Activated naive CD4-positive, alpha-beta T cell treated with anti-CD3 and anti-CD28 coated beads, Interleukin-2, amount 50 U/mL, for 72 hours (primary cell): ENCODE measurements around the gene THSD4. TPM values are rescaled to one million over a fixed set of nuclear protein-coding genes. Genes with fewer than 3 reads are reported as not detected.
A peak's percentile ranks its signal among the peaks of the same experiment; 100 is the strongest.

Experiments used
- ATAC-seq, 2 donors: fragments of 150-1000 bp; cut with Tn5 transposase; 2 replicates each; pipeline ENCODE4 v1.10.0; 2021; ENCODE audit warnings: mild to moderate bottlenecking in 2 of 2, moderate library complexity in 2 of 2
- DNase-seq, 2 donors: peaks; one replicate each; pipeline ENCODE4 v3.0.0; 2021 to 2022; ENCODE audit warnings: low spot score in 2 of 2
- H3K27ac Mint-ChIP-seq, 2 donors: one replicate each; pipeline ENCODE4 v1.8.0; 2022; ENCODE audit warnings: mild to moderate bottlenecking in 2 of 2, mixed read lengths in 2 of 2
- H3K36me3 Mint-ChIP-seq, 2 donors: one replicate each; pipeline ENCODE4 v1.8.0; 2022; ENCODE audit warnings: mixed read lengths in 2 of 2
- H3K9me3 Mint-ChIP-seq, 2 donors: one replicate each; pipeline ENCODE4 v1.8.0; 2022; ENCODE audit warnings: mixed read lengths in 2 of 2
- total RNA-seq, 2 donors: library from RNA; stranded (reverse); gene quantifications; one replicate each; pipeline ENCODE4 v1.2.3, GENCODE V29; 2022

THSD4 gene
- total RNA-seq, 2 donors from 2014 or later: not detected

DNA sequence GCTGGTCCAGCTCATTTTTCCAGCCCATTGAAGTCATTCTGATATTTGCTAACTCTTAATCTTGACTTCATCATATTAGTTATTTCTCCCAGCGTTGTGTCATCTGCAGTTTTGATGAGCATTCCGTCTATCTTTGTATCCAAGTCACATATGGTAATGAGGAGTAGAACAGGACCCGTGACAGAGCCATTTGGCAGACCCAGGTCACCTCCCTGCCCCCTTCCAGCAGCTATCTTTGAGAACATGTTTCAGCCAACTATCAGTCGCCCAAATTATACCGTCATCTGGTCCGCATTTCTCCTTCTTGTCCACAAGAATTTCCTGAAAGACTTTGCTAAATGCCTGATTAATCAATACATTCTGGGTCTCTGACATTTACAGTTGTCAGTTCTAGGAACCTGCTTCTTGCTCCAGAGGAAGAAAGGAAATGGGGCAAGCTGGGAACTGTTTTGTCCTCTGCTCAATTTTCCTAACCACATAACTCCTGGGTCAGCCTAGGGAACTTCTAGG is 347.9 kb downstream of the THSD4 start:
- Mint-ChIP-seq H3K36me3 (no peaks in the 10 kb centered on the region), H3K27ac (no peak overlapping the region), H3K9me3 (peaks cover 0 to 2% of the 10 kb centered on the region in 2 donors)
- no peak for DNase-seq
- no peak for ATAC-seq

DNA sequence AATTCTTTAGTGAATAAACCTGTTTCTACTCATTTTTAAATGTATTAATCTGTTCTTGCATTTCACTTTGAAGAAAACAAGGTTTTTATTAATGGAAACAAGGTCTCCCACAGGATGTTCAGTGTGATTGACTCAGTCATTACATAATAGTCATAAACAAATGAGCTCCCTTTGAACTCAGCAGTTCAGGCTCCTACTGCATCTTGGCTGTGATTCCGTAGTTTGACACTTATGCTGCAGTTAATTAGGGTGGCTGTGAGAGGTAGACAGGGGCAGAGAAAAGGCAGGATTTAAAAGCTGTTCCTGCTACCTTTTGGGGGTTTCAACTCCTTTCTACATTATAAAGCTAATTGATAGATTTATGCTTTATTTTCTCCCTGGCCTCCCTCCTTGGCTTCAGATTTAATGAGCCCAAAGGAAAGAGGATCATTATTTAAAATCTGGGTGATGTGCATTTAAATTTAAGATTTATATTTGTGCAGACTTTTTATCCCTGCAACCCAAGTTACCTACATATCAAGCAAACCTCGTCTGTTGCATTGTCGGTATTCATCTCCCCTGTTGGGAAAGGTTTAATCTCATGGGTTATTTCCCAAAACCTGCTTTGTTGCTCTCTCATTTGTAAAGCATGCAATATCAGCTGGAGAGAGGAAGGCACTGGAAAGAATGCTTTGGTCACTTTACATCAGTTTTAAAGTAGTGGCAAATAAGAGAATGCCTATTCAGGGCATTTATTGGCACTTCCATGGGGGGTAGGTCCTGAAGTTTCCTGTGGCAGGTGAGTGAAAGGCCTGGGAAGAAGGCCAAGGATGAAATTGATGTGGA is 350.1 kb downstream of the THSD4 start:
- Mint-ChIP-seq H3K9me3 (peaks cover 0 to 3% of the 10 kb centered on the region in 2 donors), H3K27ac (no peak overlapping the region), H3K36me3 (no peaks in the 10 kb centered on the region)
- DNase-seq (no peak), ATAC-seq (no peak)

- ATAC-seq: no peak
- peaks cover 0 to 3% of the 10 kb centered on the region in 2 donors for H3K9me3 Mint-ChIP-seq
- no peak overlapping the region for H3K27ac Mint-ChIP-seq
- no peaks in the 10 kb centered on the region for H3K36me3 Mint-ChIP-seq
- DNase-seq: no peak
These were observed 353.4 kb downstream of the THSD4 start for GRCh38 chr15:71468715-71469114.

DNA sequence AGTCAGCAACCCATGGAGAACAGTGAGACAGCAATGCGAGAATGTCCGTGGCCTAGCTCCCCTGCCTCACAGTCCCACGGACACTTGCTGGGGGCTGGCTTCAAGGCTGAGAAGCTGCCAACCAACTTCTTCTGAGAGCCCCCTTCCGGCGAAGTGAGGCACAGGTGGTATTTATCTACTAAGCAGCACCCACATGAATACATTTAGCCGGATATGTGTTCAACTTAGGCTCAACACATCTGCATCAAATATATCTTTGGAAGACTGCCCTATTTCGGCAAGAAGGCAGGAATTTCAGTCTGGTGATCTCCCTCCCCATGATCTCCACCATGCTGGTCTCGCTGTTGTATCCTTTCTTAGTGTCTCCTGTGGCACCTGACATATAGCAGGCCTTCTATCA is 354.1 kb downstream of the THSD4 start:
- DNase-seq: no peak
- no peak overlapping the region for H3K27ac Mint-ChIP-seq
- ATAC-seq: no peak
- H3K36me3 Mint-ChIP-seq: no peaks in the 10 kb centered on the region
- H3K9me3 Mint-ChIP-seq: peaks cover 0 to 3% of the 10 kb centered on the region in 2 donors

GRCh38 chr15:71471347-71471746 is 356.1 kb downstream of the THSD4 start:
- DNase-seq: no peak
- ATAC-seq: peak; percentile 47 to 82
- H3K9me3 Mint-ChIP-seq: peaks cover 0 to 3% of the 10 kb centered on the region in 2 donors
- no peaks in the 10 kb centered on the region for H3K36me3 Mint-ChIP-seq
- no peak overlapping the region for H3K27ac Mint-ChIP-seq

- peaks cover 0 to 3% of the 10 kb centered on the region in 2 donors for H3K9me3 Mint-ChIP-seq
- H3K36me3 Mint-ChIP-seq: no peaks in the 10 kb centered on the region
- DNase-seq (no peak), ATAC-seq (no peak)
- no peak overlapping the region for H3K27ac Mint-ChIP-seq
These were observed 357.3 kb downstream of the THSD4 start for GRCh38 chr15:71472566-71472965.

DNA sequence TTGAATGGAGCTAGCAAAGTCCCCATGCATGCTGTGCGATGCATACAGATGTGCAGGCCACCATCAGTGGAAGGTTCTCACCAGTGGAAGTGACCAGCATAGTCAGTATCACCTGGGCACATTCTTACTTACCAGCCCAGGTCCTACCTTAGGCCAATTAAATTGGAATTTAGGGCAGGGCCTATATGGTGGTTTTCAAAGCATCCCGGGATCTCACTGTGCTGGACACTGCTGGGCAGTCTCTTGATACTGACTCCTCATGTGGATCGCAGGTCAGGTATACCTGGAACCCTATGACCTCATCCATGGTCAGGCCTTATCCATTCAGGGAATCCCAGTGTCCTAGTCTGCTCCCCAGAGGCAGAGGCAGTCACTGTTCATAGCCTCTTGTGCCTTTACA is 358.5 kb downstream of the THSD4 start:
- DNase-seq: no peak
- no peaks in the 10 kb centered on the region for H3K36me3 Mint-ChIP-seq
- no peak for ATAC-seq
- H3K9me3 Mint-ChIP-seq: no peaks in the 10 kb centered on the region
- no peak overlapping the region for H3K27ac Mint-ChIP-seq

DNA sequence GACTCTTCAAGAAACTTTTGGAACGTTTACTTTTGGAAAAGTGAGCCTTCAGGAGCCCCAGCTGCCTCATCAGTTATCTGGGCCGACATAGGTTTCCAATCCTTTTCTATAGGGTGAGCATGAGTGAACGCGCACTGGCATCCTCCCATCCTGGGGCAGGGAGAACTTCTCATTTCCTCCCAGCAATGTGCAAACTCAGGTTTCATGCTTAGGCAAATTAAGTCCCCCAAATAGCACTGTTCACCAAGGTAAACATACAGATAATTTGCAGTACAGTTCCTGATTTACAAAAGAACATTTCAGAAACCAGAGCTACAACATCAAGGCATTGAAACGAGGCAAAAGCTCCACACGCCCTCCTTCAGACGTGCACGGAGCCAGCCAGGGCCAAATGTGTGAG is 361.6 kb downstream of the THSD4 start:
- Mint-ChIP-seq H3K27ac (no peak overlapping the region), H3K36me3 (no peaks in the 10 kb centered on the region), H3K9me3 (no peaks in the 10 kb centered on the region)
- DNase-seq: no peak
- no peak for ATAC-seq

- DNase-seq (no peak), ATAC-seq (no peak)
- Mint-ChIP-seq H3K27ac (no peak overlapping the region), H3K9me3 (no peaks in the 10 kb centered on the region), H3K36me3 (no peaks in the 10 kb centered on the region)
These were observed 365.3 kb downstream of the THSD4 start for GRCh38 chr15:71480556-71480955.

DNA sequence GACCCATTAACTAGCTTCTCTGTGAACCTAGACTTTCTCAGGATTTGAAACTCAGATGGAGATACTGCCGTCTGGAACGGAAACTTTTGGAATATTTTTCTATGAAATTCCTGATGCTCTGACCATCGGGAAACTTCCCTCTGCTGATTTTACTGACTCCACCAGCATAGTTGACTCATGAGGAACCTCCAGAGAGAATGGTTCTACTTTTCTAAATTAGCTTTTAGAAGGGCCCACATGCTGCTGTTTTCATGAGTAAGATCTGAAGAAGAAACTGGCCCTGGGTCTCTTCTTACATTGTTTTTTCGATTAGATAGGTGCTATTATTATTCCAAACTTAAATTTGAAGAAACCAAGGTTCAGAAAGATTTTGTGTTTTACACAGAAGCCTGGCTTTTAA is 368.8 kb downstream of the THSD4 start:
- H3K9me3 Mint-ChIP-seq: no peaks in the 10 kb centered on the region

DNA sequence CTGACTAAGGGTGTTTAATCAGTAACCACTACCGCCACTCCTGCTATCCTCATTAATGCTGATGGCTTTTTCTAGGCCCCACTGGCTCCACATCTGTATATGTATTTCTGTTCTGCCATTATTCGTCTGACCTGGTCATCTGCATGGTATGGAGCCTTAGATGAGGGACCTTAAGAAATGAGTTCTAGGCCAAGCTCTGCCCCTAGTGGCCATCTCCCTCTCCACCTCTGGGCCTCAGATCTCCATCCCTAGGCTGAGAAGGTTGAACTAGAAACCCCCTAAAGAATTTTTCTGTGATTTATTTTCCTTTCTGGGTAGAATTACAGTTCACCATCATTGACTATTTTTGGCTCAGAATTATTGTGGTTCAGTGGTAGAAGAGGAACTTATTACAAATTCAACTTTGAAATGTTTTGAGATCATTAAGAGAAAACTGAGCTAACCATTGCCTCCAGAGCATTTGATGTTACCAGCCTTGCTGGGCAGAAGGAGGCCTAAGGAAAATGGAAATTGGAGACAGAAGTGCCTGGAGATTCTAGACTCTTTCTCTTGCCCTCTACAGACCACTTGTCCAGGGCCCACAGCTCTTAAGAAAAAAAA is 369.9 kb downstream of the THSD4 start:
- DNase-seq (no peak), ATAC-seq (no peak)
- Mint-ChIP-seq H3K27ac (no peak overlapping the region), H3K36me3 (no peaks in the 10 kb centered on the region), H3K9me3 (no peaks in the 10 kb centered on the region)

More for the DNA sequence above, 368.8 kb downstream of the THSD4 start:
- DNase-seq (no peak), ATAC-seq (no peak)
- no peak overlapping the region for H3K27ac Mint-ChIP-seq
- H3K36me3 Mint-ChIP-seq: no peaks in the 10 kb centered on the region

DNA sequence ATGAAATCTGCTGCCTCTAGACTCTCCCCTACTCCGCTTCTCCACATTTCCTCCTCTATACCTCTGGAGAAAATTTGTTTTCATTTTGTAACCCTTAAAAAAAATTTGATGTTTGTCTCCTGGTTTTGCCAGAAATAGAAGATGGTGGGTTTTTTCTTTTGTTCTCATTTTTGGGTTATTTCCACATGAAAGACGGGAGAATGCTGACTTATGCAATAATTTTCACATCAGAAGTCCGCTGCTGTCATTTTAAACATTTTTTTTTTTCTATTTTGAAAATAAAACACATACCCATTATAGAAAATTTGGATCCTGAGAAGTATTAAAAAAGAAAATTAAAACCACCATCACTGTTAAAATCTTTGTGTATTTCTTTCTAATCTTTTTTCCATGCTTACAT is 374.3 kb downstream of the THSD4 start:
- no peak overlapping the region for H3K27ac Mint-ChIP-seq
- DNase-seq: no peak
- ATAC-seq: no peak
- no peaks in the 10 kb centered on the region for H3K9me3 Mint-ChIP-seq
- no peaks in the 10 kb centered on the region for H3K36me3 Mint-ChIP-seq

DNA sequence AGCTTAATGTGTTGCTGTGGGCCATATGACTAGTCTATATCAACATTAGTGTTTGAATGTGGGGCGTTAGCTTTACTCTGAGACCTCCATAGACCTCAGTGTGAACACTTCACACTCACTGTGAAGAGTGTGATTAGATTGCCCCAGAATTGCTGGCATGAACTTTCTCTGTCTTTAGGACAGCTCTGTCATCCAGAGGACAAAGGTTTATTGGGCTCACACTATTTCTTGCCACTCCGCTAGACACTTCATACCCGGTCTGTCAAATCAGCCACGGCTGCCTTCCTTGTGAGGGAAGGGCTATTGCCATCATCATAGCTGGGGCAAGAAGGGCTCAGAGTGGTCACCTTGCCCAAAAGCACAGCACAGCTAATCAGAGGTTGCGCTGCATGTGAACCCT is 378.3 kb downstream of the THSD4 start:
- DNase-seq (no peak), ATAC-seq (no peak)
- no peaks in the 10 kb centered on the region for H3K9me3 Mint-ChIP-seq
- no peak overlapping the region for H3K27ac Mint-ChIP-seq
- no peaks in the 10 kb centered on the region for H3K36me3 Mint-ChIP-seq

DNA sequence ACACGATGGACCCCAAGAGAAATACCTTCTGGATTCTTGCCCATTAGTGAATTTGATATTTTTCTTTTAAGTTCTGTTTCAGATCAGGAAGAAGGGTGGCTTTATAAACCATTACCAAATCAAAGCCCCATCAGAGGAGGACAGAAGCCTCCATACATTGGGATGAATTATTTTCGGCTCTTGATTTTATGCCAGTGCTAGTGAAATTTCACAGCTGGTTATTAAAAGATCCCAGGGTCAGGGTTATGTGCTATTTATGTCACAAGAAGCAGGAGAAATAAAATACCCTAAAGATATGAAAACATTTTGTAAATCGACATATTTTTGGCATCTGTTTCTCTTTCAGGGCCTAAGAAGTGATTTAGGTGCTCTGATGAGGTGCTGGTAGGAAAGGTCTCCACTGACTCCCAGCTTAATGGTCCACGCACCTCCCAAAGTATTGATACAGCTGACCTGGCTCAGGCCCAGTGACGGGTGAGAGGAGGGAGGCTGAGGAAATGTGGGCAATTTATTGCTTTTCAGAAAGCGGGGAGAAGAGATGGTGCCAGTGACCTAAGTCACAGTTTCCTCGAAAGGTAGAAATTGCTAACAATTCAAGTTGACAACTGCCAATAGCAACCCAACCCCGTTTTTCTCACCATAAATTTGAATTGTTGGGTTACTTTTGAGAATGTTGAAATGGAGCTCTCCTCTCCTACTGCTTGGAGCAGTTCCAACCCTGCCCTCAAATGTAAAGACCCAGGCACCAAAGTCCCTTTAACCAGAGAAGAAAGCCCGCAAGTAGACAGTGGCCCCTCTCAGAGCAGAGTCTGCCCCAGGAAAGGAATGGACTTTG is 379.5 kb downstream of the THSD4 start:
- H3K36me3 Mint-ChIP-seq: no peaks in the 10 kb centered on the region
- no peak for ATAC-seq
- no peak overlapping the region for H3K27ac Mint-ChIP-seq
- no peak for DNase-seq
- no peaks in the 10 kb centered on the region for H3K9me3 Mint-ChIP-seq

- no peak for ATAC-seq
- H3K27ac Mint-ChIP-seq: no peak overlapping the region
- no peaks in the 10 kb centered on the region for H3K9me3 Mint-ChIP-seq
- no peak for DNase-seq
- H3K36me3 Mint-ChIP-seq: no peaks in the 10 kb centered on the region
These were observed 380.1 kb downstream of the THSD4 start for GRCh38 chr15:71495398-71495780.

GRCh38 chr15:71496336-71496955 is 381.2 kb downstream of the THSD4 start:
- ATAC-seq (no peak), DNase-seq (no peak)
- Mint-ChIP-seq H3K9me3 (no peaks in the 10 kb centered on the region), H3K27ac (no peak overlapping the region), H3K36me3 (no peaks in the 10 kb centered on the region)
